Nephron (organoid): Measurements from ENCODE around the gene RIMBP2.

ENCODE experiments used
- H3K27ac Mint-ChIP-seq, 3 experiments: 2 replicates each; pipeline ENCODE4 v1.8.0; 2020; ENCODE audit warnings: mixed read lengths in 3 of 3, mild to moderate bottlenecking in 2 of 3, moderate library complexity in 1 of 3
- H3K27me3 Mint-ChIP-seq: 2 replicates; pipeline ENCODE4 v1.8.0; 2021; ENCODE audit warnings: low read depth, mild to moderate bottlenecking, moderate library complexity, mixed read lengths
- H3K36me3 Mint-ChIP-seq: 2 replicates; pipeline ENCODE4 v1.8.0; 2020; ENCODE audit warnings: low read depth, mixed read lengths
- H3K4me1 Mint-ChIP-seq: 2 replicates; pipeline ENCODE4 v1.8.0; 2020; ENCODE audit warnings: mixed read lengths
- H3K4me3 Mint-ChIP-seq, 3 experiments: 2 replicates each; pipeline ENCODE4 v1.8.0; 2020; ENCODE audit warnings: mild to moderate bottlenecking in 3 of 3, mixed read lengths in 3 of 3, moderate library complexity in 2 of 3
- H3K9me3 Mint-ChIP-seq: 2 replicates; pipeline ENCODE4 v1.8.0; 2020; ENCODE audit warnings: mixed read lengths
- CTCF ChIP-seq, 3 experiments: fragments of 200-600 bp; sonication (generic); IDR thresholded peaks; one replicate each; pipeline ENCODE4 v1.5.0; 2021; ENCODE audit warnings: antibody characterized with exemption in 3 of 3; ENCODE audit not compliant: unreplicated experiment in 3 of 3

RIMBP2 gene

GRCh38 chr12:130396667-130397066, 319.4 kb downstream of the RIMBP2 start:
- Mint-ChIP-seq H3K36me3 (no peaks in the 10 kb centered on the region), H3K27ac (no peak overlapping the region)
- TF ChIP-seq CTCF (IDR thresholded peaks at IDR 0.05; ENCODE audit: unreplicated experiment in 3 of 3): no peak

GRCh38 chr12:130394906-130395305, 321.2 kb downstream of the RIMBP2 start:
- H3K4me1 Mint-ChIP-seq: peaks cover 4% of the 10 kb centered on the region
- H3K27ac Mint-ChIP-seq: no peak overlapping the region
- H3K4me3 Mint-ChIP-seq: no peak overlapping the region
- peaks cover 8% of the 10 kb centered on the region for H3K27me3 Mint-ChIP-seq
- TF ChIP-seq CTCF (IDR thresholded peaks at IDR 0.05; ENCODE audit: unreplicated experiment in 3 of 3): no peak
- H3K36me3 Mint-ChIP-seq: no peaks in the 10 kb centered on the region
- H3K9me3 Mint-ChIP-seq: peaks cover 2% of the 10 kb centered on the region

More at GRCh38 chr12:130396667-130397066, 319.4 kb downstream of the RIMBP2 start:
- no peaks in the 10 kb centered on the region for H3K27me3 Mint-ChIP-seq
- H3K4me1 Mint-ChIP-seq: peaks cover 4% of the 10 kb centered on the region
- no peaks in the 10 kb centered on the region for H3K9me3 Mint-ChIP-seq
- H3K4me3 Mint-ChIP-seq: no peak overlapping the region

GRCh38 chr12:130391186-130391585, 324.9 kb downstream of the RIMBP2 start:
- no peaks in the 10 kb centered on the region for H3K36me3 Mint-ChIP-seq
- no peaks in the 10 kb centered on the region for H3K4me1 Mint-ChIP-seq
- peaks cover 2% of the 10 kb centered on the region for H3K9me3 Mint-ChIP-seq
- no peak overlapping the region for H3K27ac Mint-ChIP-seq
- H3K4me3 Mint-ChIP-seq: no peak overlapping the region
- no peak for TF ChIP-seq CTCF (IDR thresholded peaks at IDR 0.05; ENCODE audit: unreplicated experiment in 3 of 3)
- H3K27me3 Mint-ChIP-seq: peaks cover 11% of the 10 kb centered on the region

GRCh38 chr12:130385193-130385592, 330.9 kb downstream of the RIMBP2 start:
- no peak for TF ChIP-seq CTCF (IDR thresholded peaks at IDR 0.05; ENCODE audit: unreplicated experiment in 3 of 3)
- Mint-ChIP-seq H3K9me3 (no peaks in the 10 kb centered on the region), H3K36me3 (no peaks in the 10 kb centered on the region), H3K4me3 (no peak overlapping the region), H3K4me1 (no peaks in the 10 kb centered on the region), H3K27ac (no peak overlapping the region), H3K27me3 (peaks cover 9% of the 10 kb centered on the region)

- H3K4me1 Mint-ChIP-seq: no peaks in the 10 kb centered on the region
- peaks cover 9% of the 10 kb centered on the region for H3K27me3 Mint-ChIP-seq
- no peaks in the 10 kb centered on the region for H3K36me3 Mint-ChIP-seq
- H3K27ac Mint-ChIP-seq: no peak overlapping the region
- no peaks in the 10 kb centered on the region for H3K9me3 Mint-ChIP-seq
- H3K4me3 Mint-ChIP-seq: no peak overlapping the region
- no peak for TF ChIP-seq CTCF (IDR thresholded peaks at IDR 0.05; ENCODE audit: unreplicated experiment in 3 of 3)
Measured at GRCh38 chr12:130384234-130384633, 331.9 kb downstream of the RIMBP2 start.

- Mint-ChIP-seq H3K27ac (no peak overlapping the region), H3K4me1 (no peaks in the 10 kb centered on the region), H3K36me3 (no peaks in the 10 kb centered on the region), H3K27me3 (peaks cover 6% of the 10 kb centered on the region), H3K4me3 (no peak overlapping the region), H3K9me3 (no peaks in the 10 kb centered on the region)
- no peak for TF ChIP-seq CTCF (IDR thresholded peaks at IDR 0.05; ENCODE audit: unreplicated experiment in 3 of 3)
Measured at GRCh38 chr12:130382818-130383217, 333.3 kb downstream of the RIMBP2 start.
